PC-9 (cell line): ENCODE results near the gene RNU11. TPM values are rescaled to one million over a fixed set of nuclear protein-coding genes. Genes with fewer than 3 reads are reported as not detected.
"Not testable (repeated sequence)": the region's sequence is repeated elsewhere in the genome, so short reads cannot be mapped to it uniquely, and the experiment has no call there.

Experiments used
- BruUV-seq: library from RNA; stranded (reverse); fragments of 400-500 nt; replicated peaks from 2 replicates; lab custom pipeline; 2021; lab: Mats Ljungman, UMichigan
- CTCF ChIA-PET: fragments of 300-600 bp; sonication (Branson Sonifier 250); formaldehyde crosslinking; loops from one replicate; lab custom pipeline; 2022; ENCODE audit warnings: antibody characterized with exemption; lab: Charles Lee
- POLR2A ChIA-PET: fragments of 300-600 bp; sonication (Branson Sonifier 250); formaldehyde crosslinking; loops from one replicate; lab custom pipeline; 2022; ENCODE audit warnings: antibody characterized with exemption; ENCODE audit not compliant: unreplicated experiment; lab: Charles Lee
- DNase-seq, 2 experiments: peaks; one replicate each; pipeline versions ENCODE4 v3.0.0 to v3.0.0-alpha.2; 2015 to 2022; ENCODE audit warnings: mixed read lengths in 1 of 2
- H2AFZ ChIP-seq: fragments of 200-600 bp; sonication (generic); 2 replicates; pipeline ENCODE4 v1.8.1; 2017; ENCODE audit warnings: antibody characterized with exemption
- H3F3A ChIP-seq: fragments of 200-600 bp; sonication (generic); 2 replicates; pipeline ENCODE4 v1.8.1; 2017; ENCODE audit warnings: antibody characterized with exemption, mild to moderate bottlenecking, low read depth; ENCODE audit not compliant: insufficient read depth
- H3K27ac ChIP-seq: fragments of 200-600 bp; sonication (generic); 2 replicates; pipeline ENCODE4 v1.6.1; 2016; ENCODE audit warnings: mixed run types
- H3K27me3 ChIP-seq: fragments of 200-600 bp; sonication (generic); 2 replicates; pipeline ENCODE4 v1.6.1; 2016; ENCODE audit warnings: low read depth, mixed run types; ENCODE audit not compliant: insufficient read depth
- H3K36me3 ChIP-seq: fragments of 200-600 bp; sonication (generic); 2 replicates; pipeline ENCODE4 v1.6.1; 2016; ENCODE audit warnings: low read depth, mixed run types
- H3K4me1 ChIP-seq: fragments of 200-600 bp; sonication (generic); replicated peaks from 2 replicates; pipeline ENCODE4 v1.6.1; 2016; ENCODE audit warnings: mixed run types; ENCODE audit not compliant: insufficient read depth
- H3K4me2 ChIP-seq: fragments of 200-600 bp; sonication (generic); 2 replicates; pipeline ENCODE4 v1.6.1; 2017; ENCODE audit warnings: mixed run types
- H3K4me3 ChIP-seq: fragments of 200-600 bp; sonication (generic); 2 replicates; pipeline ENCODE4 v1.6.1; 2016; ENCODE audit warnings: mixed run types
- H3K79me2 ChIP-seq: fragments of 200-600 bp; sonication (generic); 2 replicates; pipeline ENCODE4 v1.6.1; 2017; ENCODE audit warnings: low read depth, mixed run types
- H3K9me2 ChIP-seq: fragments of 200-600 bp; sonication (generic); 2 replicates; pipeline ENCODE4 v1.8.1; 2017; ENCODE audit warnings: mild to moderate bottlenecking; ENCODE audit not compliant: insufficient read depth
- H3K9me3 ChIP-seq: fragments of 200-600 bp; sonication (generic); 2 replicates; pipeline ENCODE4 v1.8.1; 2016; ENCODE audit warnings: low read depth; ENCODE audit not compliant: insufficient read depth
- H4K20me1 ChIP-seq: fragments of 200-600 bp; sonication (generic); 2 replicates; pipeline ENCODE4 v1.8.1; 2017; ENCODE audit not compliant: insufficient read depth
- CTCF ChIP-seq: fragments of 200-600 bp; sonication (generic); conservative IDR thresholded peaks from 2 replicates; pipeline ENCODE4 v1.6.1; 2017; ENCODE audit warnings: mixed run types, antibody characterized with exemption, mild to moderate bottlenecking, moderate library complexity
- EZH2 ChIP-seq: fragments of 200-600 bp; sonication (generic); IDR thresholded peaks from 2 replicates; pipeline ENCODE4 v1.8.0; 2017; ENCODE audit warnings: antibody characterized with exemption, low read depth
- intact Hi-C: fragments of 100-400 bp; cut with micrococcal nuclease; formaldehyde crosslinking; loops from one replicate; pipeline ENCODE4 v1.10.0; 2022; ENCODE audit not compliant: unreplicated experiment
- total RNA-seq: library from RNA; stranded (reverse); gene quantifications from 2 replicates; pipeline ENCODE4 v1.2.3, GENCODE V29; 2021

Gene RNU11
- total RNA-seq, 1 experiment from 2014 or later: not detected

- DNase-seq: peak in 1 of 2 experiments; percentile 24
- Histone ChIP-seq H3K4me1 (no peaks in the 10 kb centered on the region), H2AFZ (peak overlapping the region; percentile 79), H3K4me2 (peak overlapping the region; percentile 79), H3K27ac (peak overlapping the region; percentile 75), H4K20me1 (no peaks in the 10 kb centered on the region), H3K79me2 (peaks cover 15% of the 10 kb centered on the region), H3K9me3 (no peaks in the 10 kb centered on the region), H3K4me3 (peak overlapping the region; percentile 80), H3K36me3 (no peaks in the 10 kb centered on the region), H3F3A (peaks cover 16% of the 10 kb centered on the region), H3K27me3 (no peaks in the 10 kb centered on the region), H3K9me2 (no peaks in the 10 kb centered on the region)
- intact Hi-C loops: no loop called here
- no peak for TF ChIP-seq CTCF
- TF ChIP-seq EZH2: no peak
- POLR2A ChIA-PET: interaction anchor here (0.5 to 0.8 kb wide), 3 partner anchors 26 to 1179 kb away, joined by 3 to 8 read pairs (median 5); partner anchors contain the start of gene TAF12
- BruUV-seq: TSS peak; percentile 85
- CTCF ChIA-PET: interaction anchor here (0.5 to 1.2 kb wide), 2 partner anchors 67 to 331 kb away, joined by 4 to 7 read pairs; partner anchors contain the start of gene YTHDF2
Measured at GRCh38 chr1:28668956-28669723, 20.7 kb downstream of the RNU11 start.

GRCh38 chr1:28671254-28671780 is 22.9 kb downstream of the RNU11 start:
- no peaks in the 10 kb centered on the region for H4K20me1 ChIP-seq
- no peaks in the 10 kb centered on the region for H3K36me3 ChIP-seq
- 0 out of 2 replicates have a peak, but pooled peaks cover 2% of the 10 kb centered on the region for H3K4me1 ChIP-seq
- no peak overlapping the region for H3K27ac ChIP-seq
- H3F3A ChIP-seq: peaks cover 16% of the 10 kb centered on the region
- DNase-seq: no peak
- H3K4me2 ChIP-seq: no peak overlapping the region
- no peak overlapping the region for H3K4me3 ChIP-seq
- ChIA-PET POLR2A (no interaction called here), CTCF (no interaction called here)
- H3K9me3 ChIP-seq: no peaks in the 10 kb centered on the region
- peaks cover 15% of the 10 kb centered on the region for H3K79me2 ChIP-seq
- intact Hi-C loops: loop anchor here (2.0 kb wide), 1 partner anchor 59 kb away; no protein-coding TSS in a partner anchor
- TF ChIP-seq CTCF (no peak), EZH2 (no peak)
- BruUV-seq: no TSS peak
- H3K9me2 ChIP-seq: no peaks in the 10 kb centered on the region
- H3K27me3 ChIP-seq: no peaks in the 10 kb centered on the region
- H2AFZ ChIP-seq: no peak overlapping the region

- DNase-seq, H3K27ac ChIP-seq, intact Hi-C loops, H3K9me2 ChIP-seq, H3K27me3 ChIP-seq, H3K4me1 ChIP-seq, H3K4me3 ChIP-seq, H2AFZ ChIP-seq, H3K36me3 ChIP-seq, H3K9me3 ChIP-seq, H4K20me1 ChIP-seq, POLR2A ChIA-PET, CTCF ChIA-PET, BruUV-seq, H3K4me2 ChIP-seq: not testable (repeated sequence)
- Histone ChIP-seq H3F3A (peaks cover 16% of the 10 kb centered on the region), H3K79me2 (peaks cover 15% of the 10 kb centered on the region)
Measured at GRCh38 chr1:28672971-28673370, 24.6 kb downstream of the RNU11 start.
